Muscle layer of colon (tissue), 2 donors: ENCODE results near the gene AHNAK2.

Source experiments
- H3K27ac ChIP-seq: one replicate; pipeline ENCODE4 v1.7.0; 2013; ENCODE audit warnings: low read depth, mild to moderate bottlenecking, low read length, moderate library complexity
- H3K27me3 ChIP-seq, 2 donors: one replicate each; pipeline ENCODE4 v1.7.0; 2013; ENCODE audit warnings: low read length in 2 of 2, mild to moderate bottlenecking in 2 of 2; ENCODE audit not compliant: insufficient read depth in 2 of 2, control insufficient read depth in 1 of 2
- H3K36me3 ChIP-seq: one replicate; pipeline ENCODE4 v1.7.0; 2013; ENCODE audit warnings: mild to moderate bottlenecking, low read length; ENCODE audit not compliant: insufficient read depth
- H3K4me1 ChIP-seq: one replicate; pipeline ENCODE4 v1.7.0; 2013; ENCODE audit warnings: mild to moderate bottlenecking, low read length; ENCODE audit not compliant: insufficient read depth
- H3K4me3 ChIP-seq, 2 donors: one replicate each; pipeline ENCODE4 v1.7.0; 2013; ENCODE audit warnings: low read length in 2 of 2, low read depth in 1 of 2, mild to moderate bottlenecking in 1 of 2, moderate library complexity in 1 of 2
- H3K9ac ChIP-seq: one replicate; pipeline ENCODE4 v1.7.0; 2013; ENCODE audit warnings: low read length
- H3K9me3 ChIP-seq: one replicate; pipeline ENCODE4 v1.7.0; 2013; ENCODE audit warnings: mild to moderate bottlenecking, low read length
- donor health status: abdominal sarcoma.
- donor health status: Adenocarcinoma of cecum.

AHNAK2 gene

GRCh38 chr14:105019861-105020814, 42.0 kb upstream of the AHNAK2 start:
- peak overlapping the region; percentile 49 for H3K27ac ChIP-seq

GRCh38 chr14:105018414-105018813, 40.2 kb upstream of the AHNAK2 start:
- Histone ChIP-seq H3K4me3 (no peak overlapping the region), H3K27ac (no peak overlapping the region), H3K36me3 (no peaks in the 10 kb centered on the region), H3K27me3 (no peaks in the 10 kb centered on the region), H3K4me1 (peaks cover 23% of the 10 kb centered on the region), H3K9ac (no peak overlapping the region), H3K9me3 (no peaks in the 10 kb centered on the region)

More at GRCh38 chr14:105019861-105020814, 42.0 kb upstream of the AHNAK2 start:
- Histone ChIP-seq H3K9me3 (no peaks in the 10 kb centered on the region), H3K27me3 (no peaks in the 10 kb centered on the region), H3K4me1 (peaks cover 23% of the 10 kb centered on the region), H3K9ac (peak overlapping the region; percentile 68), H3K36me3 (no peaks in the 10 kb centered on the region), H3K4me3 (peak overlapping the region; percentile 66 to 75)

GRCh38 chr14:105015905-105016304, 37.7 kb upstream of the AHNAK2 start:
- H3K9me3 ChIP-seq = no peaks in the 10 kb centered on the region
- no peak overlapping the region for H3K4me3 ChIP-seq
- no peaks in the 10 kb centered on the region for H3K36me3 ChIP-seq
- peaks cover 27% of the 10 kb centered on the region for H3K4me1 ChIP-seq
- H3K9ac ChIP-seq = no peak overlapping the region
- H3K27me3 ChIP-seq = no peaks in the 10 kb centered on the region
- H3K27ac ChIP-seq = no peak overlapping the region

GRCh38 chr14:105015242-105015641, 37.1 kb upstream of the AHNAK2 start:
- Histone ChIP-seq H3K9me3 (no peaks in the 10 kb centered on the region), H3K27ac (no peak overlapping the region), H3K4me3 (no peak overlapping the region), H3K36me3 (no peaks in the 10 kb centered on the region), H3K4me1 (peaks cover 30% of the 10 kb centered on the region), H3K9ac (no peak overlapping the region), H3K27me3 (no peaks in the 10 kb centered on the region)

GRCh38 chr14:105014631-105015030, 36.5 kb upstream of the AHNAK2 start:
- no peak overlapping the region for H3K4me3 ChIP-seq
- H3K9me3 ChIP-seq = no peaks in the 10 kb centered on the region
- no peaks in the 10 kb centered on the region for H3K27me3 ChIP-seq
- H3K4me1 ChIP-seq = peaks cover 27% of the 10 kb centered on the region
- no peak overlapping the region for H3K9ac ChIP-seq
- no peaks in the 10 kb centered on the region for H3K36me3 ChIP-seq
- H3K27ac ChIP-seq = no peak overlapping the region

GRCh38 chr14:105014032-105014431, 35.9 kb upstream of the AHNAK2 start:
- H3K36me3 ChIP-seq = no peaks in the 10 kb centered on the region
- H3K4me3 ChIP-seq = no peak overlapping the region
- no peak overlapping the region for H3K27ac ChIP-seq
- no peaks in the 10 kb centered on the region for H3K27me3 ChIP-seq
- peaks cover 21% of the 10 kb centered on the region for H3K4me1 ChIP-seq
- H3K9ac ChIP-seq = no peak overlapping the region
- no peaks in the 10 kb centered on the region for H3K9me3 ChIP-seq

- Histone ChIP-seq H3K9ac (no peak overlapping the region), H3K4me1 (peaks cover 19% of the 10 kb centered on the region), H3K27me3 (no peaks in the 10 kb centered on the region), H3K27ac (no peak overlapping the region), H3K9me3 (no peaks in the 10 kb centered on the region), H3K4me3 (no peak overlapping the region), H3K36me3 (no peaks in the 10 kb centered on the region)
Measured at GRCh38 chr14:105013150-105013785, 35.1 kb upstream of the AHNAK2 start.

- Histone ChIP-seq H3K9ac (no peak overlapping the region), H3K4me1 (peaks cover 19% of the 10 kb centered on the region), H3K4me3 (no peak overlapping the region), H3K27me3 (no peaks in the 10 kb centered on the region), H3K36me3 (no peaks in the 10 kb centered on the region), H3K27ac (no peak overlapping the region), H3K9me3 (no peaks in the 10 kb centered on the region)
Measured at GRCh38 chr14:105012171-105012985, 34.2 kb upstream of the AHNAK2 start.

- no peaks in the 10 kb centered on the region for H3K36me3 ChIP-seq
- H3K4me1 ChIP-seq = peaks cover 19% of the 10 kb centered on the region
- no peak overlapping the region for H3K9ac ChIP-seq
- H3K4me3 ChIP-seq = peak overlapping the region in 1 of 2 donors; percentile 32
- H3K27ac ChIP-seq = peak overlapping the region; percentile 56
- H3K9me3 ChIP-seq = no peaks in the 10 kb centered on the region
- no peaks in the 10 kb centered on the region for H3K27me3 ChIP-seq
Measured at GRCh38 chr14:105011312-105011990, 33.3 kb upstream of the AHNAK2 start.

- H3K27me3 ChIP-seq = no peaks in the 10 kb centered on the region
- H3K4me3 ChIP-seq = no peak overlapping the region
- peak overlapping the region; percentile 56 for H3K27ac ChIP-seq
- H3K9ac ChIP-seq = no peak overlapping the region
- H3K9me3 ChIP-seq = no peaks in the 10 kb centered on the region
- peaks cover 19% of the 10 kb centered on the region for H3K4me1 ChIP-seq
- H3K36me3 ChIP-seq = no peaks in the 10 kb centered on the region
Measured at GRCh38 chr14:105010891-105011291, 32.7 kb upstream of the AHNAK2 start.

GRCh38 chr14:105010106-105010505, 31.9 kb upstream of the AHNAK2 start:
- Histone ChIP-seq H3K27me3 (no peaks in the 10 kb centered on the region), H3K9ac (no peak overlapping the region), H3K4me3 (no peak overlapping the region), H3K36me3 (no peaks in the 10 kb centered on the region), H3K9me3 (no peaks in the 10 kb centered on the region), H3K4me1 (peaks cover 19% of the 10 kb centered on the region), H3K27ac (no peak overlapping the region)
